ENCODE data around the gene NUP160.
A peak's percentile ranks its signal among the peaks of the same experiment; 100 is the strongest.
"Not testable (repeated sequence)": the region's sequence is repeated elsewhere in the genome, so short reads cannot be mapped to it uniquely, and the experiment has no call there.

Gene NUP160

DNA sequence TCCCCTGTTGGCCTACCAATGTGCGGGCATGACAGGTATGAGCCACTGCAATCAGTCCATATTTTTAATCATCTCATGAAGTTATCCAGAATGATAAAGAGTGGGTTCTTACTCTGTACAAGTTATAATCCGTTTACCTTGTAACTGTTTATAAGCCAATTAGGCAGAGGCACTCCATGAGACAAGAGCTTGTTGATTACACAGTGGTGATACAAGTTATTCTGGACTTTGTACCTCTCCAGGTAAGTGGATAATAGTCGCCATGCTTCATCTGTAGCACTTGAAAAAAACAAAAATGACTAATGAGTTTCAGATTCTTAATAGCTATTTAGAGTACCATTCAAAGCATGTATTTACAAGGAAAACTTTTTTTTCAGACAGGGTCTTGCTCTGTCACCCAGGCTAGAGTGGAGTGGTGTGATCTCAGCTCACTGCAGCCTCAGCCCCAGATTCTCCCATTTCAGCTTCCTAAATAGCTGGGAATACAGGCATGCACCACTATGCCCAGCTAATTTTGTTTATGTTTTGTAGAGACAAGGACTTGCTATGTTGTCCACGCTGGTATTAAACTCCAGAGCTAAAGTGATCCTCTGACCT, 63.3 kb downstream of the NUP160 start:
- no peak for DNase-seq

- no peak for DNase-seq
Measured at GRCh38 chr11:47783087-47783610, 65.0 kb downstream of the NUP160 start.

GRCh38 chr11:47778878-47779483, 69.2 kb downstream of the NUP160 start:
- no peak for DNase-seq

DNA sequence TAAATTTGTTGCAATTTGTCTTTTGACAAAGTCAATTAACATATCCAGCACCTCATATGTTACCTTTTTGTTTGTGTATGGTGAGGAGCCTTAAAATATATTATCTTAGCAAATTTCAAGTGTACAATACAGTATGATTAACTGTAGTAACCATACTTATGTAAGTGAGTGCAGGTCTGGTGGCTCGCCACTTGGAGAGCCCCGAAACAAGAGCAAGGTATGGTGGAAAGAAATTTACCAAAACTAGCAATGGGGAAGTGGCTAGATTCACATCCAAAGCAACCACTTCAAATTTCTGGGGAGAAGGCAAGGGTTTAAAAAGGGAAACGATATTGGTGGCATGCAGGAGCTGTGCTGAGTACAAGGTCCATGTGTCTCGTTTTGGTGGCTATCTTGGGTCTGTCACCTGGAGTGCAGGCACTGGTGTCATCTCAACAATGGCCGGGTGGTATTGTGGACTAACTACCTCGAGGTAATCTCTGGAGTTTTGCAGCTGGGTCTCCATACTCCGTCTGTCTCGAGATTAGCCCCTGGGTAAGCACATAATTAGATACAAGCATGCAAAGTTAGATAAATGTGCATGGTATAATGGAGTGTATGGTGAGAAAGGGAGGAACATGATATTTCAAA, 72.8 kb downstream of the NUP160 start:
- no peak for DNase-seq

GRCh38 chr11:47773882-47774281, 74.3 kb downstream of the NUP160 start:
- no peak for DNase-seq

- DNase-seq = not testable (repeated sequence)
Measured at GRCh38 chr11:47769556-47769955, 78.6 kb downstream of the NUP160 start.

- DNase-seq = peak; percentile 20 to 36
Measured at GRCh38 chr11:47768101-47768612, 80.0 kb downstream of the NUP160 start.

DNA sequence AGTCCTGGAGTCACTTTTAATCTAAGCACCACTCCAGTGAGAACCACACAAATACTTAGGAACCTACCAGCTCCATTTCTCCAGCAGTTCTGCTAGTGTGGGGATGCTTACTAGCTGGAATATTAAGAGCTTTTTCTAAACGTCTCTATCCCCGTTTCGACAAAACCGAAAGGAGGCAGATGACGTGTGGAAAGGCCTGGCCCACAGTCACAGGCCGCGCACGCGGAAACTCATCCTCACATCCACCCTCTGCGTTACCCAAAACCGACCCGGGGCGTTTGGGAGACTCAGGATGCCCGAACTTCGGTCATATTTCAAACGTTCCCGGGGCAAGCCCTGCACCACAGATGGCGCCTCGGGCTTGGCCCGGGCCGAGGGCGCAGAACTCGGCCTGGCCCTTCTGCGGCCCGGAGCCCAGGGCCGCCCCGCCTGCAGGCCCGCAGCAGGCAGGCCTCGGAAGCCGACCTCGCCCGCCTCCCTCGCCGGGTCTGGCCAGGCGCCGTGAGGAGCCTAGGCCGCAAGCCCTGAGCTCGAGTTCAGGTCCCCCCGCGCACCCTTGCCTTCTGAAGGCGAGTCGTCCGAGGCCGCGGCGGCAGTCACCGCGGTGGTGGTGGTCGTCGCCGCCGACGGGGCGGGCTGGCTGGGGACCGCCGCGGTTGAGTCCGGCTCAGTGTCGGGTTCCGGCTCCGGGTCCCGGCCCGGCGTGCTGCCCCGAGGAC, 81.5 kb downstream of the NUP160 start:
- DNase-seq = peak; percentile 71 to 80

DNA sequence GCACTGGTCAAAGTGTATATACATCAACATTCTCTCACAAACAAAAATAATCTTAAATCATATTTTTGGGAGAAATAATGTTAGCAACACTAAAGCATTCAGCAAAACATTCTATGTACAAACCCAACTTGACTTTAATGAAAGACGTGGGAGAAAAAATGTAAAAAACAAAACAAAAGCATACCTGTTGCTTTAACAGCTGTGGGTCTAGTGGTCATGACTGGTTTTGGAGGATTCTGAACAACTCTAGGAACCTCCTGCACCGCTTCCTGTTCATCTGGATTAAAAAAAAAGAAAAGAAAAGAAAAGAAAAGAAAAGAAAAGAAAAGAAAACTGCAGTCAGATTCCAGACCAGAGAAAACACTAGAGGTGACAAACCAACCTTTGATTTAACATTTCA, 83.1 kb downstream of the NUP160 start:
- peak in 1 of 2 donors; percentile 19 for DNase-seq

DNA sequence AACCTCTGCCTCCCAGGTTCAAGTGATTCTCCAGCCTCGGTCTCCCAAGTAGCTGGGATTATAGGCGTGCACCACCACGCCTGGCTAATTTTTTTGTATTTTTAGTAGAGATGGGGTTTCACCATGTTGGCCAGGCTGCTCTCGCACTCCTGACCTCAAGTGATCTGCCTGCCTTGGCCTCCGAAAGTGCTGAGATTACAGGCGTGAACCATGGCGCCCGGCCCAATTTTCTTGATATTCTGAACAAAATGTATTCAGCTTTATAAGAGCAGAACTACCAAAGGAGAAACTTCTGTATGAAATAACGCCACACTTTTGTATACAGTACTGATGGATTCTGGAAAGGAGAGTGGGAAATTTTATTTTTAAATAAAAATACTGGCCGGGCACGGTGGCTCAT, 88.9 kb downstream of the NUP160 start:
- DNase-seq = not testable (repeated sequence)

DNA sequence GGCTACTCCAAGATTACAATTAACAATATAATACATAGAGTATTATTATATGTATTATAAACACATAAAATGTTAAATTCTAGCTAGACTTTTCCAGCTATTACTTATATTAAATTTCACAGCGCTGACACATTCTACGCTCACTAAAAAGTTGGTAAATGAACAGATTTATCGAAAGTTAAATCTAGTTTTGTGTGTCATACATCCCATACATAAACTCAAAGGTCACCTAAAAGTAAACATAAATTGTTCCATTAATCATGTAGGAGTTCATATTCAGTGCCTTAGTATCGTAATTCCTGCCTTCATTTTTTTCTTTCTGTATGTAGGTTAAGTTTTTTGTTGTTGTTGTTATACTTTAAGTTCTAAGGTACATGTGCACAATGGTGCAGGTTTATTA, 91.9 kb downstream of the NUP160 start:
- no peak for DNase-seq

DNA sequence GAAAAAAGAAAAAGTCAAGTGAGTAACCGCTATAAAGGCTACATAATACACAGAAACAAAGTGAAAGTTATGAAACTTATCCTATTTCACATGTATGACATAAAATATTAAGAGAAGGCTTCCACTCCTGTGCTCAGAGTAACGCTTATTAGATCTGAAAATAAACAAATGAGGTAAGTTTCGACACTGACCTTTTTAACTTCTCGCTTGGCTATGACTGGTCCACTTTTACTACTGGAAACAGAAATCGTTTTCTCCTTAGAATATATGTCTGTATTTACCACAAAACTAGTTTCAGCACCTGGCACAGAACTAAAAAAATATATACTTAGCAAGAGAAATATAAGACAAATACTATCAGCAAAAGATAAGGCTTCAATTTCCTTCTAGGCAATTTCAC, 97.4 kb downstream of the NUP160 start:
- no peak for DNase-seq

- DNase-seq = not testable (repeated sequence)
Measured at GRCh38 chr11:47742494-47742893, 105.7 kb downstream of the NUP160 start.

GRCh38 chr11:47737817-47738216, 110.3 kb downstream of the NUP160 start:
- DNase-seq = not testable (repeated sequence)

- no peak for DNase-seq
Measured at GRCh38 chr11:47732271-47732670, 115.9 kb downstream of the NUP160 start.

- DNase-seq = no peak
Measured at GRCh38 chr11:47731475-47731874, 116.7 kb downstream of the NUP160 start.

All from CD4-positive, alpha-beta T cell treated with Interleukin-4 for 1 hour (primary cell).